HG03103 (cell line): ENCODE measurements around the gene THRB.

Source experiments
- ATAC-seq: cut with Tn5 transposase; IDR thresholded peaks from one replicate; pipeline ENCODE4 v1.9.1; 2021; ENCODE audit warnings: low read depth; ENCODE audit not compliant: unreplicated experiment

THRB gene

GRCh38 chr3:24242012-24242698, 252.5 kb downstream of the THRB start:
- ATAC-seq, result no peak

- no peak for ATAC-seq
Measured at GRCh38 chr3:24240306-24240705, 254.3 kb downstream of the THRB start.

- peak; percentile 90 for ATAC-seq
Measured at GRCh38 chr3:24237971-24238706, 256.5 kb downstream of the THRB start.

- no peak for ATAC-seq
Measured at GRCh38 chr3:24235121-24235520, 259.5 kb downstream of the THRB start.

- ATAC-seq, result no peak
Measured at GRCh38 chr3:24232784-24233183, 261.9 kb downstream of the THRB start.

GRCh38 chr3:24229468-24230221, 265.0 kb downstream of the THRB start:
- ATAC-seq, result no peak

GRCh38 chr3:24227635-24228034, 267.0 kb downstream of the THRB start:
- ATAC-seq, result no peak

- no peak for ATAC-seq
Measured at GRCh38 chr3:24226397-24226796, 268.3 kb downstream of the THRB start.

GRCh38 chr3:24225385-24225950, 269.2 kb downstream of the THRB start:
- ATAC-seq, result no peak

- no peak for ATAC-seq
Measured at GRCh38 chr3:24224666-24225384, 269.8 kb downstream of the THRB start.

GRCh38 chr3:24222165-24222805, 272.4 kb downstream of the THRB start:
- no peak for ATAC-seq

- ATAC-seq, result no peak
Measured at GRCh38 chr3:24220859-24221657, 273.6 kb downstream of the THRB start.

GRCh38 chr3:24215502-24215901, 279.1 kb downstream of the THRB start:
- no peak for ATAC-seq

GRCh38 chr3:24211381-24211780, 283.3 kb downstream of the THRB start:
- ATAC-seq, result no peak

GRCh38 chr3:24202071-24202470, 292.6 kb downstream of the THRB start:
- no peak for ATAC-seq

- ATAC-seq, result no peak
Measured at GRCh38 chr3:24201301-24201700, 293.3 kb downstream of the THRB start.

GRCh38 chr3:24199775-24200247, 294.8 kb downstream of the THRB start:
- ATAC-seq, result no peak

GRCh38 chr3:24199300-24199699, 295.4 kb downstream of the THRB start:
- ATAC-seq, result no peak

GRCh38 chr3:24198728-24199127, 295.9 kb downstream of the THRB start:
- no peak for ATAC-seq
